Left ventricle myocardium superior (tissue), 1 donor: ENCODE results near the gene CCDC73. TPM values are rescaled to one million over a fixed set of nuclear protein-coding genes. Genes with fewer than 3 reads are reported as not detected.

Experiments
- ATAC-seq: fragments of 200-7000 bp; cut with Tn5 transposase; one replicate; pipeline ENCODE4 v1.9.1; 2020; ENCODE audit warnings: mild to moderate bottlenecking, moderate library complexity
- DNase-seq: peaks from one replicate; pipeline ENCODE4 v3.0.0-alpha.2; 2020
- intact Hi-C: fragments of 100-400 bp; cut with micrococcal nuclease; formaldehyde crosslinking; loops from one replicate; pipeline ENCODE4 v1.11.0; 2022
- total RNA-seq: library from RNA; stranded (reverse); fragmentation: NEBNext Ultra II Directional; extraction: Animal tissue kit (Norgen Biotek cat#: 25700); gene quantifications from one replicate; pipeline ENCODE4 v1.2.1, GENCODE V29; 2021
- donor health status: DM: no; HTN: yes; CAD: no; lungs with severe emphysema.

CCDC73 gene
- total RNA-seq, 1 donor from 2014 or later: not detected

GRCh38 chr11:32567154-32567553 lies 227.3 kb downstream of the CCDC73 start:
- DNase-seq: no peak
- no peak for ATAC-seq
- intact Hi-C loops: no loop called here

- DNase-seq (no peak), ATAC-seq (no peak)
- intact Hi-C loops: no loop called here
These were observed 227.9 kb downstream of the CCDC73 start for GRCh38 chr11:32566517-32566916.

- DNase-seq: no peak
- intact Hi-C loops: no loop called here
- ATAC-seq: peak; percentile 46
These were observed 230.9 kb downstream of the CCDC73 start for GRCh38 chr11:32563600-32563959.

- DNase-seq (no peak), ATAC-seq (no peak)
- intact Hi-C loops: no loop called here
These were observed 231.4 kb downstream of the CCDC73 start for GRCh38 chr11:32562839-32563599.

GRCh38 chr11:32561835-32562234 lies 232.6 kb downstream of the CCDC73 start:
- intact Hi-C loops: no loop called here
- DNase-seq: no peak
- no peak for ATAC-seq

GRCh38 chr11:32555895-32556294 lies 238.6 kb downstream of the CCDC73 start:
- intact Hi-C loops: no loop called here
- no peak for ATAC-seq
- no peak for DNase-seq

GRCh38 chr11:32555091-32555490 lies 239.4 kb downstream of the CCDC73 start:
- intact Hi-C loops: no loop called here
- ATAC-seq: peak; percentile 25
- DNase-seq: no peak

Other genes with a start within 250 kb of the CCDC73 start
- 198 TPM for gene EIF3M, start 210.8 kb downstream of the CCDC73 start, total RNA-seq
- 0.62 TPM for gene PRRG4, start 35.3 kb upstream of the CCDC73 start, total RNA-seq
- gene QSER1, start 98.1 kb upstream of the CCDC73 start, total RNA-seq: 16.5 TPM
- 0.37 TPM for gene DEPDC7, start 221.2 kb upstream of the CCDC73 start, total RNA-seq
- gene TCP11L1, start 244.9 kb upstream of the CCDC73 start, total RNA-seq: 6.5 TPM